ENCODE results near the gene GNA12. TPM values are rescaled to one million over a fixed set of nuclear protein-coding genes. Genes with fewer than 3 reads are reported as not detected.
"Not testable (repeated sequence)": the region's sequence is repeated elsewhere in the genome, so short reads cannot be mapped to it uniquely, and the experiment has no call there.

GNA12 gene
- polyA plus RNA-seq, 1 donor: 27.1 TPM

- not testable (repeated sequence) for DNase-seq
Observed at GRCh38 chr7:2743523-2744185, 100.5 kb downstream of the GNA12 start.

- no peak for DNase-seq
Observed at GRCh38 chr7:2738766-2739549, 105.2 kb downstream of the GNA12 start.

- DNase-seq: peak; percentile 75
Observed at GRCh38 chr7:2737771-2738540, 106.2 kb downstream of the GNA12 start.

DNA sequence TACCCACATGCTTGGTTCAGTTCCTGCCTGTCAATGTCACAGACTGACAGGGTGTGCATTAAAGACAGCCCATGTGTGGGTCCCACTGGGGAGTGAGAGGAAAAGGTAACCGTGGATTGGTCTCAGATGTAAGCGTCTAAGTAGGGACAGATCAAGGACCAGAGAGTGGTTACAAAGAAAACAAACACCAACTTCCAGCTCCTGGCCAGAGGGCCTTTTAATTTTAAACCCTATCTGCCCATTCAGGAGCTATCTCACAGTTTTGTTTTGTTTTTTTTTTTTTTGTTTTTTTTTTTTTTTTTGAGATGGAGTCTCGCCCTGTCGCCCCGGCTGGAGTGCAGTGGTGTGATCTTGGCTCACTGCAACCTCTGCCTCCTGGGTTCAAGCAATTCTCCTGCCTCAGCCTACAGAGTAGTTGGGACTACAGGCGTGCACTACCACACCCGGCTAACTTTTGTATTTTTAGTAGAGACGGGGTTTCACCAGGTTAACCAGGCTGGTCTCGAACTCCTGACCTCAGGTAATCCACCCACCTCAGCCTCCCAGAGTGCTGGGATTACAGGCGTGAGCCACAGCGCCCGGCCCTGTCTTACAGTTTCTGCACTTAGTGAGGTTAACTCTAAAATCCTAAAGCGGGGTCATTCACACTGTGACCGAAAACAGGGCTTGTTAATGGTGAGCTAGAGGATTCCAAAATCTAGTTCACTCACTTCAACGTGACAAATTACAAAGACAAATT is 106.9 kb downstream of the GNA12 start:
- DNase-seq: not testable (repeated sequence)

DNA sequence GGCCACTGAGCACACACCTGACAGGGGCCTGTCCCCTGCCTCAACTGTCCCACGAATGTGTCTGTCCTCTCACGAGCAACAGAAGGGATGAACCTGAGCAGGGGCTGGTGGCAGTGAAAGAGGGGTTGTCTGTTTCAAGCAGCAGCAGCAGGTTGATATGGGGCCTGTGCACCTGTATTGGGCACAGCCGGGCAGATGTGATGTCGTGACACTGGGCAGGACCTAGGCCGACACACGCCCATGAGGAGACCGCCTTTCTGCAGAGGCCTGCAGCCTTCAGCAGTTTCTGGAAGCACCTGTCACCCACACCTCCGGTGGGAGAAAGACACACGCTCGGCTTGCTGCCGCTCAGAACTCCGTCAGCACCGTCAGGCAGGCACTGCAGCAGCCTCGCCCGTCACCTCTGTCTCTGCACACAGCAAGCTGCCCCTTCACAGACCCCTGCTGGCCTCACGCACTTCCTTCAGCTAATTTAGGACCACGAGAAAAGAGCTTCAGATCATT is 107.6 kb downstream of the GNA12 start:
- DNase-seq: no peak

DNA sequence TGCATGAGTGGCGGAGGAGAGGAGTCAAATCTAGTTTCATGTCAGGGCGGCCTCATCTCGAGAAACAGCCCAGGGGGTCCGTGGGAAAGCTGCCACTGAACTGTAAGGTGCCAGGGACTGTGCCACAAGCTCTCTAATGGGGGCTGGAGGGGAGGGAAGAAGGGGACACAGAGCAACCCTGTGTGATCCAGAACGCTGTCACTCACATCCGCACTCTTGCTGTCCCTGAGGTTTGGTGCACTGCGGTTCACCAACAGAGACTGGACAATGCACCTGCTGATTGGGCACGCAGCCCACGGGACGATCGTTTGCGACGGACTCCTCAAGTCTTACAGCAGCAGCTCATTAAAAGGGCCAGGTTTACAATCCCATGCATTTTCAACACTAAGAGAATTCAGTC is 108.4 kb downstream of the GNA12 start:
- DNase-seq: no peak

DNA sequence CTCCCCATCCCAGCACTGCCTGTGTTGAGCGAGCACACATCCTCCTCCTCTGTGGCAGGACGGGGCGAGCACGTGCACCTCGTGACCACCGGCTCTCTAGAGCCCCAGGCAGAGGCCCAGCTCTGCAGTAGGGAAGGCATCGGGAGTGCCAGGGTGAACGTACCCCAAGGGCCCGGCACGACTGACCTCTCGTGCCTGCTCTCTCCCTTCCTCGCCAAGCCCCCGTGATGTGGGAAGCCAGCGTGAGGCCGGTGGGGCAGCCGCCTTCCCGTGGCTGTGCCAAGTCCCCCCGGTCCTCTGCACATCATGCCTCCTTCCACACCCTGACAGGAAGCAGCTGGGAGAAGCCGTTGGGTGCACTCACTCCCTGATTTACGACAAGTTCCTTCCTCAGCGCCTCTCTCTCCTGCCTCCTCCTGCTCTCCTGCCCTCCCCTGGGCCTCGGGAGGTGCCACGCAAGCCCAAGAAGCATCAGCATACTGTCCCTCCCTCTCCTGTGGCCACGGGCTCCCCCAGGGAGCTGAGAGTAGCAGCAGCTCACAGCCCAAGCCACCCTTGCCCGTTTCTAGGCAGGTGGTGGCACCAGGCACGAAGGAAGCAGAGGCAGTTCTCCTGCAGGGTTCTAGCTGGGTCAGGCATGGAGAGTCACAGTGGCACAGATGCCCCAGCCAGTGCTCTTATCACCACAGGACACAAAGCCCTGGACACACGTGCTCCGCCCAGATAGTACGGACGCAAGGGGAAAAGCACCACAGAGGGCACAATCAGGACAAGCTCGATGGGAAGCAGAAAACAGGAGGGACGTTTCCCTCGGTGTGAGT is 109.1 kb downstream of the GNA12 start:
- DNase-seq: no peak

GRCh38 chr7:2734084-2734686 is 109.9 kb downstream of the GNA12 start:
- DNase-seq: no peak

GRCh38 chr7:2732959-2733584 is 111.0 kb downstream of the GNA12 start:
- no peak for DNase-seq

DNA sequence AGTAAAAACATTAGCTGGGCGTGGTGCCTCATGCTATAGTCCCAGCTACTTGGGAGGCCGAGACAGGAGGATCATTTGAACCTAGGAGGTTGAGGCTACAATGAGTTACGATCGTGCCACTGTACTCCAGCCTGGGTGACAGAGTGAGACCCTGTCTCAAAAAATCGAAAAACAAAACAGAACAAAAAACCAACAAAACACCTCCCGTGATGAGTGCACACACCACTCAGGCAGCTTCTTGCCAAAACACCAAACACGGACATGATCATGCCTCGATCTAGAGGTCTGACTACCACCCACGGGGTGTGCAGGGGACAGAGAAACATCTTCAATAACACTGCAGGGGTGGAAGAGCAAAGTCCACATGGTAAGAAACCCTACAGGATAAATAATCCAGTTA is 111.7 kb downstream of the GNA12 start:
- no peak for DNase-seq

GRCh38 chr7:2730846-2731770 is 113.0 kb downstream of the GNA12 start:
- DNase-seq: no peak

DNA sequence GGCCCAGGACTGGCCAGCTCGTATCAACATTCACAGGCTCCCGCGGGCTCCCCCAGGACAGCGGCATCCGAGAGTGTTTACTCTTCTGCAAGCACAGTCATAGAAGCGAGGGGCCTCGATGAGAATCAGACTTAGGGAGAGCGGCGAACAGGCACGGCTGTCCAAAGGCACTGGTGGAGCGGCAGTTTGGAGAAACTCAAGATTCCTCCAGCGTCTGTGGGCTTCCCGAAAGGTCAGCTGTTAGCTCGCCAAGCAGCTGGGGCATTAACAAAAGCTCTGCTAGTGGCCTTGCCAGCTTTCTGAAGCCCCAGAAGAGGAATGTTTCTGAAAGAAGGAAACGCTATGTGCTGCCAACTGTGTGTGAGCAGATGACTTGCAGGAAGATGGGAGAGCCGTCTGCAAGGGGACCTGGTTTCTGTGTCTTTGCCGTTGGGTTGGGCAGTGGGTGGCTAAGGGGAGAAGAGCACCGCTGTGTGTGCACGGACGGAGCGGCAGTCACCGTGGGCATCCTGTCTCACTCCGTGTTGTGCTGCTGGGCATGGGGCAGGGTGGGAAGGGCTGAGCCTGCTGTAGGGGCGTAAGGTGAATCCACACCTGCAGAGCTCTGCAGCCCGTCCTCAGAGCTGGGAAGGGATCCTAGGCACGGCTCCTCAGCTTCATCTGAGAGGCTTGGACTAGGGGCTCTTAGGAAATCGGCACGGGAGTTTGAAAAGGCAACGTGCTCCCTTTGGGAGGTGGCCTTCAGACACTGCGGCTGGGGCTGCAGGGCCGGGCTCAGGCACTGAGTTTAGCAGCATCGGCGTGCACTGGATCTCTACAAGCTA is 114.0 kb downstream of the GNA12 start:
- no peak for DNase-seq

- no peak for DNase-seq
Observed at GRCh38 chr7:2729031-2729892, 114.8 kb downstream of the GNA12 start.

GRCh38 chr7:2728316-2729030 is 115.6 kb downstream of the GNA12 start:
- no peak for DNase-seq

- DNase-seq: not testable (repeated sequence)
Observed at GRCh38 chr7:2727206-2727605, 116.9 kb downstream of the GNA12 start.

- no peak for DNase-seq
Observed at GRCh38 chr7:2726316-2727018, 117.6 kb downstream of the GNA12 start.

Measured in hindlimb muscle (tissue), 1 donor.